Activated CD8-positive, alpha-beta T cell treated with anti-CD3 and anti-CD28 coated beads for 36 hours (primary cell): ENCODE measurements around the gene MYO16. TPM values are rescaled to one million over a fixed set of nuclear protein-coding genes. Genes with fewer than 3 reads are reported as not detected.

Source experiments
- ATAC-seq: fragments of 200-7000 bp; cut with Tn5 transposase; one replicate; pipeline ENCODE4 v1.10.0; 2021; ENCODE audit warnings: mild to moderate bottlenecking, moderate library complexity
- CTCF ChIA-PET: fragments of 350-600 bp; sonication (Branson Sonifier 250); formaldehyde crosslinking; loops from one replicate; lab custom pipeline; 2021; ENCODE audit warnings: antibody characterized with exemption; lab: Charles Lee
- POLR2A ChIA-PET: fragments of 350-600 bp; sonication (Branson Sonifier 250); formaldehyde crosslinking; loops from one replicate; lab custom pipeline; 2021; ENCODE audit warnings: antibody characterized with exemption; lab: Charles Lee
- DNase-seq: peaks from one replicate; pipeline ENCODE4 v3.0.0-alpha.2; 2020
- H3K27ac Mint-ChIP-seq: one replicate; pipeline ENCODE4 v1.8.0; 2021; ENCODE audit warnings: mild to moderate bottlenecking, mixed read lengths
- H3K27me3 Mint-ChIP-seq: one replicate; pipeline ENCODE4 v1.8.0; 2021; ENCODE audit warnings: mixed read lengths
- H3K36me3 Mint-ChIP-seq: one replicate; pipeline ENCODE4 v1.8.0; 2021; ENCODE audit warnings: low read depth, mixed read lengths
- H3K4me1 Mint-ChIP-seq: one replicate; pipeline ENCODE4 v1.8.0; 2021; ENCODE audit warnings: low read depth, mixed read lengths
- H3K4me3 Mint-ChIP-seq: one replicate; pipeline ENCODE4 v1.8.0; 2021; ENCODE audit warnings: mild to moderate bottlenecking, moderate library complexity, mixed read lengths
- H3K9me3 Mint-ChIP-seq: one replicate; pipeline ENCODE4 v1.8.0; 2021; ENCODE audit warnings: mixed read lengths
- intact Hi-C: fragments of 100-400 bp; cut with micrococcal nuclease; formaldehyde crosslinking; loops from one replicate; pipeline ENCODE4 v1.10.0; 2022
- total RNA-seq, 2 experiments: library from RNA; stranded (reverse); gene quantifications; one replicate each; pipeline ENCODE4 v1.2.3, GENCODE V29; 2021
- TF ChIP-seq, protein P1 (sequence below): fragments of 200-600 bp; IDR thresholded peaks from one replicate; pipeline ENCODE4 v1.8.0; 2022; ENCODE audit warnings: antibody characterized with exemption, mild to moderate bottlenecking

Gene MYO16
- total RNA-seq, 2 experiments from 2014 or later = not detected

DNA sequence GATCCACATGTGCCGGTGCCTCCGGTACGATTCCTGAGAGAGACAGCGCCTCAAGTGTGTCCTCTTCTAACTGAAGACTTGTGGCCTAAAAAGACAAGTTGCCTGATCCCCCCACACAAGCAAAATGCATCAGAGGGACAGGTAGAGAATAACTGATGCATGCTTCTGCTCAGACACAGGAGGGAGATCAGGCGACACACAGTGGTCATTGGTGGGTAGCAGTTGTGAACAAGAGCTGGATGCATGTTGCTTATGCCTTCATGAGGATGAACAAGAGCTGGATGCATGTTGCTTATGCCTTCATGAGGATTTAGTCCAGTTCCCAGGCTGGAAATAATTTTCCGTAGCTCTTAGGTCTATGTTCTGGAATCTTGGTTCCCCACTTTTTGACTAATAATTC lies 505.6 kb downstream of the MYO16 start:
- H3K9me3 Mint-ChIP-seq = no peaks in the 10 kb centered on the region
- H3K27ac Mint-ChIP-seq = no peak overlapping the region
- no peak for ATAC-seq
- H3K27me3 Mint-ChIP-seq = peaks cover 4% of the 10 kb centered on the region
- ChIA-PET CTCF (no interaction called here), POLR2A (no interaction called here)
- TF ChIP-seq, protein P1, sequence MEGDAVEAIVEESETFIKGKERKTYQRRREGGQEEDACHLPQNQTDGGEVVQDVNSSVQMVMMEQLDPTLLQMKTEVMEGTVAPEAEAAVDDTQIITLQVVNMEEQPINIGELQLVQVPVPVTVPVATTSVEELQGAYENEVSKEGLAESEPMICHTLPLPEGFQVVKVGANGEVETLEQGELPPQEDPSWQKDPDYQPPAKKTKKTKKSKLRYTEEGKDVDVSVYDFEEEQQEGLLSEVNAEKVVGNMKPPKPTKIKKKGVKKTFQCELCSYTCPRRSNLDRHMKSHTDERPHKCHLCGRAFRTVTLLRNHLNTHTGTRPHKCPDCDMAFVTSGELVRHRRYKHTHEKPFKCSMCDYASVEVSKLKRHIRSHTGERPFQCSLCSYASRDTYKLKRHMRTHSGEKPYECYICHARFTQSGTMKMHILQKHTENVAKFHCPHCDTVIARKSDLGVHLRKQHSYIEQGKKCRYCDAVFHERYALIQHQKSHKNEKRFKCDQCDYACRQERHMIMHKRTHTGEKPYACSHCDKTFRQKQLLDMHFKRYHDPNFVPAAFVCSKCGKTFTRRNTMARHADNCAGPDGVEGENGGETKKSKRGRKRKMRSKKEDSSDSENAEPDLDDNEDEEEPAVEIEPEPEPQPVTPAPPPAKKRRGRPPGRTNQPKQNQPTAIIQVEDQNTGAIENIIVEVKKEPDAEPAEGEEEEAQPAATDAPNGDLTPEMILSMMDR = no peak
- DNase-seq = no peak
- intact Hi-C loops = no loop called here
- H3K36me3 Mint-ChIP-seq = no peaks in the 10 kb centered on the region
- H3K4me3 Mint-ChIP-seq = no peak overlapping the region
- H3K4me1 Mint-ChIP-seq = no peaks in the 10 kb centered on the region

DNA sequence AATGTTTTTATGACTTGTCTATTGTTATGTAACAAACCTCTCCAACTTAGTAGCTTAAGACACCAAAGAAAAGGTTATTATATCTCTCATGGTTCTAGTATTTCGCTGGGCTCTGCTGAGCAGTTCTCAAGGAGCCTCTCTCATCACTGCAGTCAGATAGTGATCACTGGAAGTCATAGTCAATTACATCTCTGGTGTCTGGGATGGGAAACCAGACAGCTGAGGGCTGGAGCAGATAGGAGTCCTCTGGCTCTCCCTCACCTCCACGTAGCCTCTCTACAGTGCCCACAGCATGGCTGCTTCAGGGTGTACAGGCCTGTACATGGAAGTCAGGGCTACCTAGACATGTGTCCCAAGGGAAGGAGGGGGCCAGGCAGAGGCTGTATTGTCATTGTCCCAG lies 507.5 kb downstream of the MYO16 start:
- no peak for DNase-seq
- TF ChIP-seq, protein P1 = no peak
- ChIA-PET POLR2A (no interaction called here), CTCF (no interaction called here)
- Mint-ChIP-seq H3K9me3 (no peaks in the 10 kb centered on the region), H3K27me3 (peaks cover 12% of the 10 kb centered on the region), H3K4me1 (no peaks in the 10 kb centered on the region), H3K4me3 (no peak overlapping the region), H3K27ac (no peak overlapping the region), H3K36me3 (no peaks in the 10 kb centered on the region)
- no peak for ATAC-seq
- intact Hi-C loops = no loop called here

DNA sequence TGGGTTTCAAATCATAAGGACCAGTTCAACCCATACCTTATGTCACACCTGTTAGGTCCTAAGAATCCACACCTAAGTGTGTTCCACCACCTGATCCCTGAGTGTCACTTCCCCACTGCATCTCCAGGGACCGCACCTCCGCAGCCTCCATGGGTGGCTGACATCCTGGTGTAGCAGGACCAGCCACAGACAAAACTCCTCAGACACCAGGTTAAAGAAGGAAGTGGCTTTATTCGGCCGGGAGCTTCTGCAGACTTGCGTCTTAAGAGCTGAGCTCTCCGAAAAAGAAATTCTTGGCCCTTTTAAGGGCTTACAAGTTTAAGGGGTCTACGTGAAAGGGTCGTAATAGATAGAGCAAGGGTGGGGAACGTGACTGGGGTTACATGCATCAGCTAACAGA lies 509.9 kb downstream of the MYO16 start:
- Mint-ChIP-seq H3K9me3 (no peaks in the 10 kb centered on the region), H3K27ac (no peak overlapping the region), H3K27me3 (peaks cover 26% of the 10 kb centered on the region), H3K36me3 (no peaks in the 10 kb centered on the region), H3K4me3 (no peak overlapping the region), H3K4me1 (no peaks in the 10 kb centered on the region)
- intact Hi-C loops = no loop called here
- DNase-seq = no peak
- POLR2A ChIA-PET = no interaction called here
- TF ChIP-seq, protein P1 = no peak
- no peak for ATAC-seq
- CTCF ChIA-PET = no interaction called here

DNA sequence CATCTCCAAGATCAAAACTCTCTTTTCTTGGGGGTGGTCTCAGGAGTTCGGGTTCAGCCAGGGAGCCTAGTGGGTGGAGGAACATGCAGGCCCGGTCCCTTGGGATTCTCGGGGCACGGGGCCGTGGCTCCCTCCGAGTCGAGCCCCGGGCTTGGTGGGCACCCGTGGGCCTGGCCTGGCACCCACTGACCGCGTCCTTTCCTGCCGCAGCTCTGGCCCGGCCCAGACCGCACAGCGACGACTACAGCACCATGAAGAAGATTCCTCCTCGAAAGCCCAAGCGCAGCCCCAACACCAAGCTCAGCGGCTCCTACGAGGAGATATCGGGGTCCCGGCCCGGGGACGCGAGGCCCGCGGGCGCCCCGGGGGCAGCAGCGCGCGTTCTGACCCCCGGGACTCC lies 510.6 kb downstream of the MYO16 start:
- H3K4me1 Mint-ChIP-seq = no peaks in the 10 kb centered on the region
- H3K27me3 Mint-ChIP-seq = peaks cover 30% of the 10 kb centered on the region
- CTCF ChIA-PET = no interaction called here
- ATAC-seq (no peak), DNase-seq (no peak)
- no peak overlapping the region for H3K4me3 Mint-ChIP-seq
- POLR2A ChIA-PET = no interaction called here
- no peaks in the 10 kb centered on the region for H3K9me3 Mint-ChIP-seq
- TF ChIP-seq, protein P1 = no peak
- H3K27ac Mint-ChIP-seq = no peak overlapping the region
- intact Hi-C loops = no loop called here
- no peaks in the 10 kb centered on the region for H3K36me3 Mint-ChIP-seq

DNA sequence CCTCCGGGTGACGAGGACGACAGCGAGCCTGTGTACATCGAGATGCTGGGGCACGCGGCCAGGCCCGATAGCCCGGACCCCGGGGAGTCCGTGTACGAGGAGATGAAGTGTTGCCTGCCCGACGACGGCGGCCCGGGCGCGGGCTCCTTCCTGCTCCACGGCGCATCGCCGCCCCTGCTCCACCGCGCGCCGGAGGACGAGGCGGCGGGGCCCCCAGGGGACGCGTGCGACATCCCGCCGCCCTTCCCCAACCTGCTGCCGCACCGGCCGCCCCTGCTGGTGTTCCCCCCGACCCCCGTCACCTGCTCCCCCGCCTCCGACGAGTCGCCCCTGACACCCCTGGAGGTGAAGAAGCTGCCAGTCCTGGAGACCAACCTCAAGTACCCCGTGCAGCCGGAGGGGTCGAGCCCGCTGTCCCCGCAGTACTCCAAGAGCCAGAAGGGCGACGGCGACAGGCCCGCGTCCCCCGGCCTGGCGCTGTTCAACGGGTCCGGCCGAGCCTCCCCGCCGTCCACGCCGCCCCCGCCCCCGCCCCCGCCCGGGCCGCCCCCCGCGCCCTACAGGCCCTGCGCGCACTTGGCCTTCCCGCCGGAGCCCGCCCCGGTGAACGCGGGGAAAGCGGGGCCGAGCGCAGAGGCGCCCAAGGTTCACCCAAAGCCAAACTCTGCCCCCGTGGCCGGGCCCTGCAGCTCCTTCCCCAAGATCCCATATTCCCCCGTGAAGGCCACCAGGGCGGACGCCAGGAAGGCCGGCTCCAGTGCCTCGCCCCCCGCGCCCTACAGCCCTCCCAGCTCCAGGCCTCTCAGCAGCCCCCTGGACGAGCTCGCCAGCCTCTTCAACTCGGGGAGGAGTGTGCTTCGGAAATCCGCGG lies 511.3 kb downstream of the MYO16 start:
- H3K27me3 Mint-ChIP-seq = peaks cover 34% of the 10 kb centered on the region
- no peak overlapping the region for H3K27ac Mint-ChIP-seq
- no peak for ATAC-seq
- POLR2A ChIA-PET = no interaction called here
- H3K4me3 Mint-ChIP-seq = no peak overlapping the region
- TF ChIP-seq, protein P1 = no peak
- H3K36me3 Mint-ChIP-seq = no peaks in the 10 kb centered on the region
- H3K9me3 Mint-ChIP-seq = no peaks in the 10 kb centered on the region
- CTCF ChIA-PET = no interaction called here
- intact Hi-C loops = no loop called here
- no peak for DNase-seq
- H3K4me1 Mint-ChIP-seq = no peaks in the 10 kb centered on the region
